HG03378 (cell line): ENCODE measurements around the gene ITIH1.

ENCODE experiments used
- ATAC-seq: cut with Tn5 transposase; IDR thresholded peaks from one replicate; pipeline ENCODE4 v1.9.1; 2021; ENCODE audit warnings: mild to moderate bottlenecking, moderate library complexity; ENCODE audit not compliant: unreplicated experiment

Gene ITIH1

GRCh38 chr3:52836471-52836845, 59.1 kb downstream of the ITIH1 start:
- ATAC-seq: no peak

- ATAC-seq: no peak
Observed at GRCh38 chr3:52836986-52837385, 59.6 kb downstream of the ITIH1 start.

GRCh38 chr3:52838561-52839267, 61.3 kb downstream of the ITIH1 start:
- ATAC-seq: no peak

GRCh38 chr3:52839268-52839575, 61.8 kb downstream of the ITIH1 start:
- ATAC-seq: no peak

- ATAC-seq: no peak
Observed at GRCh38 chr3:52839892-52840545, 62.6 kb downstream of the ITIH1 start.

- no peak for ATAC-seq
Observed at GRCh38 chr3:52841211-52841980, 64.0 kb downstream of the ITIH1 start.
